OCI-LY1 (cell line): ENCODE results near the gene SPAM1.

ENCODE experiments used
- H2AFZ ChIP-seq: fragments of 200-600 bp; sonication (generic), shearing (Covaris generic); 2 replicates; pipeline ENCODE4 v1.6.0; 2014; ENCODE audit warnings: antibody characterized with exemption, mild to moderate bottlenecking, low read length
- H3F3A ChIP-seq: fragments of 200-600 bp; sonication (generic), shearing (Covaris generic); 2 replicates; pipeline ENCODE4 v1.6.0; 2014; ENCODE audit warnings: mild to moderate bottlenecking, antibody characterized with exemption, low read length, moderate library complexity; ENCODE audit not compliant: insufficient read depth
- H3K27ac ChIP-seq: fragments of 200-600 bp; sonication (generic); 2 replicates; pipeline ENCODE4 v1.5.1; 2014; ENCODE audit warnings: low read length, mixed run types, mild to moderate bottlenecking, low read depth; ENCODE audit not compliant: poor library complexity, severe bottlenecking
- H3K27me3 ChIP-seq: fragments of 200-600 bp; sonication (generic); 2 replicates; pipeline ENCODE4 v1.6.0; 2014; ENCODE audit warnings: antibody characterized with exemption, mild to moderate bottlenecking, low read length, moderate library complexity; ENCODE audit not compliant: insufficient read depth
- H3K36me3 ChIP-seq: fragments of 200-600 bp; sonication (generic); 2 replicates; pipeline ENCODE4 v1.6.1; 2014; ENCODE audit warnings: mild to moderate bottlenecking, antibody characterized with exemption, low read length, moderate library complexity, mixed read lengths; ENCODE audit not compliant: insufficient read depth
- H3K4me1 ChIP-seq: fragments of 200-600 bp; sonication (generic); 2 replicates; pipeline ENCODE4 v1.5.1; 2014; ENCODE audit warnings: mild to moderate bottlenecking, low read length, moderate library complexity; ENCODE audit not compliant: insufficient read depth, severe bottlenecking
- H3K4me2 ChIP-seq: fragments of 200-600 bp; sonication (generic), shearing (Covaris generic); 2 replicates; pipeline ENCODE4 v1.6.1; 2014; ENCODE audit warnings: low read length
- H3K4me3 ChIP-seq: fragments of 200-600 bp; sonication (generic); 2 replicates; pipeline ENCODE4 v1.5.1; 2014; ENCODE audit warnings: low read length, low read depth, mild to moderate bottlenecking, mixed read lengths; ENCODE audit not compliant: poor library complexity, severe bottlenecking
- H3K79me2 ChIP-seq: fragments of 200-600 bp; shearing (Covaris generic); 2 replicates; pipeline ENCODE4 v1.6.1; 2016; ENCODE audit warnings: mixed run types, low read length, mixed read lengths; ENCODE audit not compliant: insufficient read depth
- H3K9ac ChIP-seq: fragments of 200-600 bp; sonication (generic), shearing (Covaris generic); 2 replicates; pipeline ENCODE4 v1.6.1; 2014; ENCODE audit warnings: mild to moderate bottlenecking, low read length, mixed read lengths
- H3K9me2 ChIP-seq: fragments of 200-600 bp; sonication (generic), shearing (Covaris generic); 2 replicates; pipeline ENCODE4 v1.6.1; 2014; ENCODE audit warnings: low read depth, mild to moderate bottlenecking, low read length, mixed read lengths
- H3K9me3 ChIP-seq: fragments of 200-600 bp; shearing (Covaris generic); 2 replicates; pipeline ENCODE4 v1.6.1; 2014; ENCODE audit warnings: low read length, mixed read lengths
- H4K20me1 ChIP-seq: fragments of 200-600 bp; sonication (generic), shearing (Covaris generic); 2 replicates; pipeline ENCODE4 v1.6.0; 2016; ENCODE audit warnings: mild to moderate bottlenecking, low read length; ENCODE audit not compliant: insufficient read depth
- CTCF ChIP-seq: fragments of 200-600 bp; sonication (generic), shearing (Covaris generic); IDR thresholded peaks from 2 replicates; pipeline ENCODE4 v1.5.1; 2017; ENCODE audit warnings: mild to moderate bottlenecking, antibody characterized with exemption, low read length, moderate library complexity, mixed read lengths
- EZH2 ChIP-seq: fragments of 200-600 bp; sonication (generic), shearing (Covaris generic); IDR thresholded peaks from 2 replicates; pipeline ENCODE4 v1.8.0; 2017; ENCODE audit warnings: borderline replicate concordance, mixed run types, mild to moderate bottlenecking, antibody characterized with exemption, low read length, moderate library complexity, mixed read lengths

SPAM1 gene

GRCh38 chr7:123917878-123918277 is 7.2 kb upstream of the SPAM1 start:
- Histone ChIP-seq H3K9me2 (no peaks in the 10 kb centered on the region), H3K79me2 (no peaks in the 10 kb centered on the region), H3K4me3 (no peak overlapping the region), H3F3A (no peaks in the 10 kb centered on the region), H3K36me3 (no peaks in the 10 kb centered on the region), H3K4me2 (no peak overlapping the region), H4K20me1 (no peaks in the 10 kb centered on the region), H3K27ac (no peak overlapping the region), H3K9ac (no peak overlapping the region), H3K9me3 (no peaks in the 10 kb centered on the region), H3K4me1 (no peaks in the 10 kb centered on the region), H2AFZ (no peak overlapping the region), H3K27me3 (no peaks in the 10 kb centered on the region)
- no peak for TF ChIP-seq EZH2
- TF ChIP-seq CTCF, result no peak

GRCh38 chr7:123918309-123918708 is 6.7 kb upstream of the SPAM1 start:
- H4K20me1 ChIP-seq, result no peaks in the 10 kb centered on the region
- no peaks in the 10 kb centered on the region for H3K9me3 ChIP-seq
- H2AFZ ChIP-seq, result no peak overlapping the region
- H3K36me3 ChIP-seq, result no peaks in the 10 kb centered on the region
- H3K4me2 ChIP-seq, result no peak overlapping the region
- H3F3A ChIP-seq, result no peaks in the 10 kb centered on the region
- no peaks in the 10 kb centered on the region for H3K4me1 ChIP-seq
- H3K27me3 ChIP-seq, result no peaks in the 10 kb centered on the region
- H3K79me2 ChIP-seq, result no peaks in the 10 kb centered on the region
- no peak overlapping the region for H3K27ac ChIP-seq
- no peak overlapping the region for H3K4me3 ChIP-seq
- TF ChIP-seq CTCF (no peak), EZH2 (no peak)
- no peaks in the 10 kb centered on the region for H3K9me2 ChIP-seq
- H3K9ac ChIP-seq, result no peak overlapping the region

- H2AFZ ChIP-seq, result no peak overlapping the region
- H3K9me3 ChIP-seq, result no peaks in the 10 kb centered on the region
- no peak overlapping the region for H3K4me2 ChIP-seq
- no peaks in the 10 kb centered on the region for H3K9me2 ChIP-seq
- H3K9ac ChIP-seq, result no peak overlapping the region
- H3K79me2 ChIP-seq, result no peaks in the 10 kb centered on the region
- H3K27me3 ChIP-seq, result no peaks in the 10 kb centered on the region
- TF ChIP-seq CTCF (no peak), EZH2 (no peak)
- no peak overlapping the region for H3K4me3 ChIP-seq
- no peaks in the 10 kb centered on the region for H3K36me3 ChIP-seq
- no peaks in the 10 kb centered on the region for H3K4me1 ChIP-seq
- no peaks in the 10 kb centered on the region for H3F3A ChIP-seq
- H4K20me1 ChIP-seq, result no peaks in the 10 kb centered on the region
- no peak overlapping the region for H3K27ac ChIP-seq
These were observed 1.4 kb upstream of the SPAM1 start for GRCh38 chr7:123923599-123923998.
